AG09309 (cell line): ENCODE measurements around the gene KRT80.
A peak's percentile ranks its signal among the peaks of the same experiment; 100 is the strongest.

Experiments
- DNase-seq: peaks from one replicate; pipeline ENCODE4 v3.0.0-alpha.2; 2010; ENCODE audit warnings: low read depth
- H3K4me3 ChIP-seq: 2 replicates; pipeline ENCODE4 v1.5.1; 2011; ENCODE audit warnings: mild to moderate bottlenecking, low read depth, low read length, moderate library complexity; ENCODE audit not compliant: control insufficient read depth
- CTCF ChIP-seq: IDR thresholded peaks from 2 replicates; pipeline ENCODE4 v1.5.1; 2011; ENCODE audit warnings: mild to moderate bottlenecking, low read depth, low read length, inconsistent platforms; ENCODE audit not compliant: insufficient read depth, control insufficient read depth; ENCODE audit errors: missing control alignments

KRT80 gene

GRCh38 chr12:52145228-52146088 lies 46.4 kb downstream of the KRT80 start:
- no peak overlapping the region for H3K4me3 ChIP-seq
- no peak for DNase-seq

GRCh38 chr12:52144512-52145227 lies 47.1 kb downstream of the KRT80 start:
- no peak overlapping the region for H3K4me3 ChIP-seq
- TF ChIP-seq CTCF = no peak
- no peak for DNase-seq

More at GRCh38 chr12:52145228-52146088, 46.4 kb downstream of the KRT80 start:
- no peak for TF ChIP-seq CTCF

DNA sequence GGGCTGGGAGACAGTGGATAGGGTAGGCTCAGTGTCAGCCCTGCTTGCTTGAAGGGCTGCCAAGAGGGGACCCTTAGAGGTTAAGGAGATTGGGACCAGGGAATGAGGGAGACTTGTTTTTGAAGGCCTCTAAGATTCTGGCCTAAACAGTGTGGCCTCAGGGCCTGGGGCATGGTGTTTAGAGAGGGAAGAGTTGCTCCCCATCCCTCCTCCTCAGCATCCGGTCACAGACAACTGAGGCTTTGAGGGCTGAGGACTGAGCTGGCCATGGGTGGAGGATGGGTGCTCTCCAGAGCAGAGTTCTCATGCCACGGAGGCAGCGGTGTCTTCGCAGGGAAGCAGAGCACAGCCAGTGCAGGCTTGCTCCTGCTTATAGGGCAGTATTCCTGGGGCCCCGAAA lies 49.4 kb downstream of the KRT80 start:
- no peak overlapping the region for H3K4me3 ChIP-seq
- no peak for DNase-seq
- TF ChIP-seq CTCF = no peak

GRCh38 chr12:52141875-52142274 lies 49.9 kb downstream of the KRT80 start:
- H3K4me3 ChIP-seq = no peak overlapping the region
- TF ChIP-seq CTCF = no peak
- no peak for DNase-seq

DNA sequence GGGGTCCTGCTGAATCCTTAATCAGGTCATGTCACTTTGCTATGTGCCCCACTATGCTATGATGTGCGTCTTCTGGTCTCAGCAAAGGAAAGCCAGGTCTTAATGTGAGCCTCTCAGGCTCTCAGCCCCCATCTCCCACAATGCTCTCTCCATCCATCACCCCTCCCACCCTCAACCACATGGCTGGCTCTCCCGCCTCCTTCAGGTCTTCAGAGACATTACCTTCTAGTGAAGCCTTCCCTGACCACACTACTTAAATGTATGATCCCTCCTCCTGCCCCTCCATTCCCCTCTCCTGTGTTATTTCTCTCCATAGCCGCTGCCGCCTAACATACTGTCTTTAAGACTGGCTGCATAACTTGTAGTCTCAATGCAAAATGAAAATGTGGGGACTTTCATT lies 50.5 kb downstream of the KRT80 start:
- no peak for TF ChIP-seq CTCF
- no peak overlapping the region for H3K4me3 ChIP-seq
- no peak for DNase-seq

DNA sequence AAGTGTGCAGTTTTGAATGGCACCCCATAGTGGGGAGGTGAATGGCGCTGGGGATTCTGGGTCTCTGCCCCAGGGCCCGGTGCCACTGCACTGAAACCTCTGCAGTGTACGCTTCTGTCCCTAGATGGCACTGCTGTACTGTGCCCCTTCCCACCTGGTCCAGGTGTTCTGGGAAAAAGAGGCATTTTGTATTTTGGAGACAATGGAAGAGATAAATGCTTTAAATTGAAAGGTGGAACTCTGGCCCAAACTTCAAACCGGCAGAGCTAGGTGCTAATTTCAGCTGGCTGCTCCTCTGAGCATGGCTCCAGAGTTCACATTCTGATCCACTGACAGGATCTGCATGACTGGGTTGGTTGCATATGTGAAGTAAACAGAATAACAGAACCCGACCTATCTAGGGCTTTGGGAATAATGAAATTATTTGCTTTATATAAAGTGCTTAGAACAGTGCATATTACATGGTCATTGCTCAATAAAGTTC lies 52.2 kb downstream of the KRT80 start:
- peak; percentile 78 for TF ChIP-seq CTCF
- no peak overlapping the region for H3K4me3 ChIP-seq
- no peak for DNase-seq
